Neural progenitor cell (in vitro differentiated cells): ENCODE measurements around the gene WDR53. TPM values are rescaled to one million over a fixed set of nuclear protein-coding genes. Genes with fewer than 3 reads are reported as not detected.

ENCODE experiments used
- DNase-seq: peaks from one replicate; pipeline ENCODE4 v3.0.0-alpha.2; 2016; ENCODE audit warnings: low spot score
- H2AFZ ChIP-seq: fragments of 200-600 bp; sonication (generic); replicated peaks from 2 replicates; pipeline ENCODE4 v1.6.1; 2016; ENCODE audit warnings: antibody characterized with exemption
- H3F3A ChIP-seq: fragments of 200-600 bp; sonication (generic); 2 replicates; pipeline ENCODE4 v1.6.1; 2016; ENCODE audit warnings: antibody characterized with exemption, low read depth
- H3K27ac ChIP-seq: fragments of 200-600 bp; sonication (generic); 2 replicates; pipeline ENCODE4 v1.5.1; 2016; ENCODE audit warnings: mild to moderate bottlenecking
- H3K27me3 ChIP-seq: fragments of 200-600 bp; sonication (generic); 2 replicates; pipeline ENCODE4 v1.6.1; 2016; ENCODE audit warnings: mild to moderate bottlenecking, moderate library complexity
- H3K36me3 ChIP-seq: fragments of 200-600 bp; sonication (generic); 2 replicates; pipeline ENCODE4 v1.5.1; 2016
- H3K4me1 ChIP-seq: fragments of 200-600 bp; sonication (generic); 2 replicates; pipeline ENCODE4 v1.6.1; 2016; ENCODE audit warnings: mixed run types
- H3K4me2 ChIP-seq: fragments of 200-600 bp; sonication (generic); 2 replicates; pipeline ENCODE4 v1.6.1; 2016
- H3K4me3 ChIP-seq: fragments of 200-600 bp; sonication (generic); 2 replicates; pipeline ENCODE4 v1.5.1; 2016
- H3K79me2 ChIP-seq: fragments of 200-600 bp; sonication (generic); 2 replicates; pipeline ENCODE4 v1.6.1; 2016; ENCODE audit warnings: low read depth
- H3K9ac ChIP-seq: fragments of 200-600 bp; sonication (generic); 2 replicates; pipeline ENCODE4 v1.6.1; 2016
- H3K9me3 ChIP-seq: fragments of 200-600 bp; sonication (generic); 2 replicates; pipeline ENCODE4 v1.5.1; 2016; ENCODE audit warnings: low read depth
- H4K20me1 ChIP-seq: fragments of 200-600 bp; sonication (generic); 2 replicates; pipeline ENCODE4 v1.6.1; 2016; ENCODE audit warnings: low read depth
- H3K27ac Mint-ChIP-seq: 3 replicates; pipeline ENCODE4 v1.8.0; 2021; ENCODE audit warnings: mixed read lengths
- H3K27me3 Mint-ChIP-seq: 2 replicates; pipeline ENCODE4 v1.8.0; 2022; ENCODE audit warnings: low read depth, mild to moderate bottlenecking, inconsistent platforms, moderate library complexity, mixed read lengths; ENCODE audit not compliant: insufficient read depth
- H3K36me3 Mint-ChIP-seq: 3 replicates; pipeline ENCODE4 v1.8.0; 2021; ENCODE audit warnings: mixed read lengths
- H3K4me1 Mint-ChIP-seq: 3 replicates; pipeline ENCODE4 v1.8.0; 2021; ENCODE audit warnings: mixed read lengths
- H3K4me3 Mint-ChIP-seq: 3 replicates; pipeline ENCODE4 v1.8.0; 2021; ENCODE audit warnings: mild to moderate bottlenecking, moderate library complexity, mixed read lengths
- H3K9me3 Mint-ChIP-seq: 3 replicates; pipeline ENCODE4 v1.8.0; 2020; ENCODE audit warnings: mixed read lengths
- EZH2 ChIP-seq: fragments of 200-600 bp; sonication (generic); IDR thresholded peaks from 2 replicates; pipeline ENCODE4 v1.6.1; 2017; ENCODE audit warnings: antibody characterized with exemption, mild to moderate bottlenecking, moderate library complexity
- EZH2phosphoT487 ChIP-seq: fragments of 200-600 bp; sonication (generic); IDR thresholded peaks from 2 replicates; pipeline ENCODE4 v1.6.1; 2017; ENCODE audit warnings: antibody characterized with exemption
- small RNA-seq: library from RNA; depleted of rRNA; stranded (forward); fragments of <200 nt; gene quantifications from one replicate; pipeline ENCODE3, GENCODE V24; 2015
- total RNA-seq: library from RNA; depleted of rRNA; stranded (reverse); fragments of >200 nt; gene quantifications from 2 replicates; pipeline ENCODE4 v1.2.3, GENCODE V29; 2015; ENCODE audit warnings: low replicate concordance
- TF ChIP-seq, protein P1 (sequence below): fragments of 200-600 bp; sonication (generic); IDR thresholded peaks from 2 replicates; pipeline ENCODE4 v1.5.1; 2017; ENCODE audit warnings: antibody characterized with exemption, mild to moderate bottlenecking

The WDR53 gene
- total RNA-seq, 1 donor from 2014 or later = 9.7 TPM

DNA sequence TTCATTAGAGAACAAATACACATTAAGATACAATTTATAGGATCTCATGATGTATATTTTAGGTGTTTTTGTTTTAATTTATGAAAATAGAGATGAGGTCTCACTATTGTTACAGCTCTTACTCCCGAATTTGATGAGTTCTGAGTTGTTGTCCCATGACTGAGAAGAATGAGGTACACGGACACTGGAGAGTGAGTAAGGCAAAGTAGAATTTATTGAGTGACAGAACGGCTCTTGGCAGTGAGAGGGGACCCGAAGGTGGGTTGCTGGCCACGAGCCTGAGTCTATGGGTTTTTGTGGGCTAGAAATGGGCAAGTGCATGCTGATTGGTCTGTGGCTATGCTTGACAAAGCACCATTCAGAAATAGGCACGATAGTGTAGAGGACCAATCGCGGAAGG, 61.7 kb downstream of the WDR53 start:
- H3K27me3 ChIP-seq = no peaks in the 10 kb centered on the region
- DNase-seq = no peak
- Mint-ChIP-seq H3K27ac (peak overlapping the region; percentile 9), H3K4me3 (no peak overlapping the region), H3K36me3 (peaks cover 3% of the 10 kb centered on the region), H3K9me3 (peaks cover 6% of the 10 kb centered on the region), H3K27me3 (peaks cover 10% of the 10 kb centered on the region), H3K4me1 (peaks cover 7% of the 10 kb centered on the region)
- peak overlapping the region; percentile 86 for H2AFZ ChIP-seq
- H3K4me1 ChIP-seq = peaks cover 7% of the 10 kb centered on the region
- H3K79me2 ChIP-seq = peaks cover 16% of the 10 kb centered on the region
- H3K4me2 ChIP-seq = no peak overlapping the region
- peaks cover 12% of the 10 kb centered on the region for H4K20me1 ChIP-seq
- H3F3A ChIP-seq = peaks cover 34% of the 10 kb centered on the region
- no peak overlapping the region for H3K27ac ChIP-seq
- no peaks in the 10 kb centered on the region for H3K36me3 ChIP-seq
- no peaks in the 10 kb centered on the region for H3K9me3 ChIP-seq
- H3K4me3 ChIP-seq = no peak overlapping the region
- TF ChIP-seq, protein P1, sequence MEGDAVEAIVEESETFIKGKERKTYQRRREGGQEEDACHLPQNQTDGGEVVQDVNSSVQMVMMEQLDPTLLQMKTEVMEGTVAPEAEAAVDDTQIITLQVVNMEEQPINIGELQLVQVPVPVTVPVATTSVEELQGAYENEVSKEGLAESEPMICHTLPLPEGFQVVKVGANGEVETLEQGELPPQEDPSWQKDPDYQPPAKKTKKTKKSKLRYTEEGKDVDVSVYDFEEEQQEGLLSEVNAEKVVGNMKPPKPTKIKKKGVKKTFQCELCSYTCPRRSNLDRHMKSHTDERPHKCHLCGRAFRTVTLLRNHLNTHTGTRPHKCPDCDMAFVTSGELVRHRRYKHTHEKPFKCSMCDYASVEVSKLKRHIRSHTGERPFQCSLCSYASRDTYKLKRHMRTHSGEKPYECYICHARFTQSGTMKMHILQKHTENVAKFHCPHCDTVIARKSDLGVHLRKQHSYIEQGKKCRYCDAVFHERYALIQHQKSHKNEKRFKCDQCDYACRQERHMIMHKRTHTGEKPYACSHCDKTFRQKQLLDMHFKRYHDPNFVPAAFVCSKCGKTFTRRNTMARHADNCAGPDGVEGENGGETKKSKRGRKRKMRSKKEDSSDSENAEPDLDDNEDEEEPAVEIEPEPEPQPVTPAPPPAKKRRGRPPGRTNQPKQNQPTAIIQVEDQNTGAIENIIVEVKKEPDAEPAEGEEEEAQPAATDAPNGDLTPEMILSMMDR = no peak
- TF ChIP-seq EZH2phosphoT487 = no peak
- no peak for TF ChIP-seq EZH2
- no peak overlapping the region for H3K9ac ChIP-seq

DNA sequence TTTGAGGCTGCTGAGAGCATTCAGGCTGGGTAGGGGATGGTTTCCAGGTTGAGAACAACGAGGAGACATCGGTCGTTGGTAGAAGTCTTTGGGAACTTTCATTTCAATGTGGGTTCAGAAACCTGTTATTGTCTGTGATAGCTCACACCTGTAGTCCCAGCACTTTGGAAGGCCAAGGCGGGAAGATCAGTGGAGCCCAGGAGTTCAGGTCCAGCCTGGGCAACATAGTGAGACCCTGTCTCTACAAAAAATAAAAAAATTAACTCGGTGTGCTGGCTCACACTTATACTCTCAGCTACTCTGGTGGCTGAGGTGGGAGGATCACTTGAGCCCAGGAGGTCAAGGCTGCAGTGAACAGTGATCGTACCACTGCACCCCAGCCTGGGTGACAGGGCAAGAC, 63.8 kb downstream of the WDR53 start:
- peaks cover 13% of the 10 kb centered on the region for H3K4me1 ChIP-seq

More for the DNA sequence above, 63.8 kb downstream of the WDR53 start:
- TF ChIP-seq, protein P1 = no peak
- TF ChIP-seq EZH2phosphoT487 = no peak
- TF ChIP-seq EZH2 = no peak
- no peak overlapping the region for H3K4me3 ChIP-seq
- Mint-ChIP-seq H3K4me3 (peak overlapping the region; percentile 100), H3K36me3 (peaks cover 15% of the 10 kb centered on the region), H3K27me3 (peaks cover 9% of the 10 kb centered on the region), H3K27ac (peak overlapping the region; percentile 88), H3K9me3 (peaks cover 6% of the 10 kb centered on the region), H3K4me1 (peaks cover 24% of the 10 kb centered on the region)
- H4K20me1 ChIP-seq = peaks cover 28% of the 10 kb centered on the region
- no peak for DNase-seq
- H3K4me2 ChIP-seq = peak overlapping the region; percentile 79
- H3K36me3 ChIP-seq = no peaks in the 10 kb centered on the region
- peaks cover 37% of the 10 kb centered on the region for H3K79me2 ChIP-seq
- H3F3A ChIP-seq = peaks cover 34% of the 10 kb centered on the region
- no peaks in the 10 kb centered on the region for H3K27me3 ChIP-seq
- no peak overlapping the region for H3K9ac ChIP-seq
- H2AFZ ChIP-seq = no peak overlapping the region
- no peaks in the 10 kb centered on the region for H3K9me3 ChIP-seq
- H3K27ac ChIP-seq = no peak overlapping the region

Small RNAs within 50 kb of the gene (small RNA-seq; reads per million reads assigned to genes)
- gene RPS29P3 = 0.66 reads per million, percentile 66 among the genes with 10 or more reads in this experiment

Other genes with a start within 250 kb of the WDR53 start
- not detected in 2 replicates for gene TM4SF19, start 230.2 kb downstream of the WDR53 start, total RNA-seq
- 46.2 and 68.7 TPM in 2 replicates for gene UBXN7, start 136.1 kb downstream of the WDR53 start, total RNA-seq
- gene RNF168, start 64.8 kb downstream of the WDR53 start, total RNA-seq = 23.8 and 25.1 TPM in 2 replicates
- not detected in 2 replicates for gene SMCO1, start 53.2 kb downstream of the WDR53 start, total RNA-seq
- gene FBXO45, start 106 bp upstream of the WDR53 start, total RNA-seq = 14.4 and 23.1 TPM in 2 replicates
- gene NRROS, start 71.1 kb upstream of the WDR53 start, total RNA-seq = 0.58 and 1.7 TPM in 2 replicates
- 7.0 and 7.7 TPM in 2 replicates for gene CEP19, start 143.7 kb upstream of the WDR53 start, total RNA-seq
- gene PIGX, start 143.8 kb upstream of the WDR53 start, total RNA-seq = 35.5 and 61.4 TPM in 2 replicates
- 38.1 and 53.6 TPM in 2 replicates for gene PAK2, start 171.3 kb upstream of the WDR53 start, total RNA-seq